ENCODE results near the gene PIGR. TPM values are rescaled to one million over a fixed set of nuclear protein-coding genes. Genes with fewer than 3 reads are reported as not detected.
A peak's percentile ranks its signal among the peaks of the same experiment; 100 is the strongest.

PIGR gene
- total and polyA plus RNA-seq, 9 of the 15 experiments (the other 6 are each of a cell fraction or from before 2014, with no cell fraction given): 0.01 to 1.5 (median 0.03) TPM; not detected in 4

- intact Hi-C loops (cut with micrococcal nuclease): loop anchor here (10.0 kb wide), 1 partner anchor 420 kb away; no protein-coding TSS in a partner anchor
- H3K9me1 ChIP-seq (ENCODE audit: control insufficient read depth, insufficient read depth, low read length): no peaks in the 10 kb centered on the region
- FAIRE-seq (no peak), ATAC-seq (no peak), DNase-seq (ENCODE audit: extremely low read depth in 1 of 4, low spot score in 3 of 4) (no peak)
- no peaks in the 10 kb centered on the region for H4K20me1 ChIP-seq (replicated peaks; ENCODE audit: control insufficient read depth, insufficient read depth, low read length)
- H3K4me2 ChIP-seq (ENCODE audit: insufficient read depth, low read length): no peak overlapping the region
- no peaks in the 10 kb centered on the region for H3K79me2 ChIP-seq (ENCODE audit: control insufficient read depth, insufficient read depth, low read length)
- BruUV-seq (replicated peaks): no TSS peak
- in situ Hi-C loops (cut with MboI): no loop called here
- H2AFZ ChIP-seq (ENCODE audit: low read depth, low read length): no peak overlapping the region
- H3K36me3 ChIP-seq (ENCODE audit: control insufficient read depth, insufficient read depth, low read length): no peaks in the 10 kb centered on the region
- H3K9me3 ChIP-seq (replicated peaks; ENCODE audit: control insufficient read depth, insufficient read depth, low read depth, low read length): no peaks in the 10 kb centered on the region
- no peaks in the 10 kb centered on the region for H3K27me3 ChIP-seq (ENCODE audit: control insufficient read depth in 2 of 2, insufficient read depth in 2 of 2, low read length in 2 of 2)
- ChIA-PET POLR2A (no interaction called here), CTCF (ENCODE audit: low intra/inter-chr PET ratio) (interaction anchor here (8.1 kb wide), 1 partner anchor 50 kb away, joined by 83 read pairs; no protein-coding TSS in a partner anchor)
- no peak overlapping the region for H3K27ac ChIP-seq (ENCODE audit: extremely low read depth, low read depth, low read length)
- WGBS (ENCODE audit: insufficient coverage, low coverage, missing lambda C conversion rate): 33% methylated on average over 10 of the region's 10 CpGs
- H3K4me1 ChIP-seq (replicated peaks in 1 of 2; ENCODE audit: control insufficient read depth in 2 of 2, insufficient read depth in 2 of 2, low read length in 2 of 2): peaks cover 4 to 25% of the 10 kb centered on the region in 2 experiments; a peak in 4 of 5 replicates
- H3K4me3 ChIP-seq: no peak overlapping the region
- no peak overlapping the region; a peak in 1 of 4 replicates for H3K9ac ChIP-seq (ENCODE audit: insufficient read depth in 1 of 2, low read depth in 2 of 2, low read length in 2 of 2)
- TF ChIP-seq WHSC1 (IDR thresholded peaks at IDR 0.05; ENCODE audit: low read length) (no peak), ZNF316 (IDR thresholded peaks at IDR 0.05) (peak; percentile 91), FOXJ2 (tag; IDR thresholded peaks at IDR 0.05) (no peak), ZZZ3 (IDR thresholded peaks at IDR 0.05) (no peak), ZNF408 (CRISPR knock-in tag; IDR thresholded peaks at IDR 0.05; ENCODE audit: low read depth) (no peak), STAT5A (IDR thresholded peaks at IDR 0.05; ENCODE audit: borderline replicate concordance, low read length) (no peak), TCF3 (CRISPR knock-in tag; IDR thresholded peaks at IDR 0.05) (no peak), TEAD4 (IDR thresholded peaks at IDR 0.05; ENCODE audit: low read length) (no peak), TEAD4 (CRISPR knock-in tag; IDR thresholded peaks at IDR 0.05; ENCODE audit: borderline replicate concordance) (no peak), ZNF212 (CRISPR knock-in tag; IDR thresholded peaks at IDR 0.05) (no peak), ETS2 (tag; IDR thresholded peaks at IDR 0.05; ENCODE audit: borderline replicate concordance, poor library complexity, severe bottlenecking) (no peak), NCOA4 (IDR thresholded peaks at IDR 0.05; ENCODE audit: partially characterized antibody) (no peak), SNIP1 (IDR thresholded peaks at IDR 0.05; ENCODE audit: low read depth) (no peak), ZNF263 (CRISPR knock-in tag; IDR thresholded peaks at IDR 0.05; ENCODE audit: borderline replicate concordance) (no peak), NONO (IDR thresholded peaks at IDR 0.05; ENCODE audit: low read depth in 2 of 2, low read length in 1 of 2) (no peak), ATF3 (IDR thresholded peaks at IDR 0.05) (no peak), ATF3 (CRISPR knock-in tag; conservative IDR thresholded peaks at IDR 0.05) (no peak), MAFK (IDR thresholded peaks at IDR 0.05; ENCODE audit: low read length) (peak; percentile 45; the same call in 1 of the 2 replicates), EWSR1 (IDR thresholded peaks at IDR 0.05; ENCODE audit: borderline replicate concordance, low read depth, partially characterized antibody) (no peak), NCOA1 (IDR thresholded peaks at IDR 0.05; ENCODE audit: low read depth) (no peak), TSHZ1 (CRISPR knock-in tag; IDR thresholded peaks at IDR 0.05) (no peak)
Measured at GRCh38 chr1:206985162-206985749, 39.0 kb upstream of the PIGR start.
